GM18511 (cell line): Measurements from ENCODE around the gene EIF2B4.
"Not testable (repeated sequence)": the region's sequence is repeated elsewhere in the genome, so short reads cannot be mapped to it uniquely, and the experiment has no call there.

ENCODE experiments used
- ATAC-seq: cut with Tn5 transposase; IDR thresholded peaks from one replicate; pipeline ENCODE4 v1.9.1; 2021; ENCODE audit warnings: mild to moderate bottlenecking, moderate library complexity; ENCODE audit not compliant: unreplicated experiment

The EIF2B4 gene

GRCh38 chr2:27350106-27350693 lies 19.9 kb downstream of the EIF2B4 start:
- ATAC-seq: no peak

DNA sequence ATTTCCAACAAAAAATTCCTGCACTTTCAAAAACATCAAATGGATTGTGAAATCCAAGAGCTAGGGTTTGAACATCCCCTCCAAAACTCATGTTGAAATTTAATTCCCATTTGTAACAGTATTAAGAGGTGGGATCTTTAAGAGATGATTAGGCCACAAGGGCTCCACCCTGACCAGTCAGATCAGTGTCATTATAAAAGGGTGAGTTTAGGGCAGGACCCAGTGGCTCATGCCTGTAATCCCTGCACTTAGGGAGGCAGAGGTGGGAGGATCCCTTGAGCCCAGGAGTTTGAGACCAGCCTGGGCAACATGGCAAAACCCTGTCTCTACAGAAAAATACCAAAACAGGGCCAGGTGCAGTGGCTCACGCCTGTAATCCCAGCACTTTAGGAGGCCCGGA lies 22.5 kb downstream of the EIF2B4 start:
- no peak for ATAC-seq

DNA sequence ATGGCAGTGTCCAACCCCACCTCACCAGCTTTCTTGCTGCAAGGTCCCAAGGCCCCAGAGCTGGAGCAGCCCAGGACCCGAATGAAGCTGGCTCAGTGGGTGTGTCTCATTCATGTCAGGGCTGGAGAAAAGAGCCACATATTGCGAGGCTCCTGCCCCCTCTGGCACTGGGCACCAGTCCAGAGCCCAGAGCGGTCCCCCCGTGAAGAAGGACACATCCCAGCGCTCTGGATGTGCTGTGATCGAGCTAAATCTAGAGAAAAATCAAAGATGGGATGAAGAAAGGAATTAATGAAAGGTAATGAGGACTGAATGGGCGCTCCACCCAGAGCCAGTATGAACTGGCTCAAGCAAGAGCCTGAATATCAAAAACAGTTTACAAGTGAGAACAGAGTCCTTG lies 34.0 kb downstream of the EIF2B4 start:
- no peak for ATAC-seq

- no peak for ATAC-seq
These were observed 34.8 kb downstream of the EIF2B4 start for GRCh38 chr2:27335311-27335710.

- ATAC-seq: no peak
These were observed 45.4 kb downstream of the EIF2B4 start for GRCh38 chr2:27324720-27325119.

DNA sequence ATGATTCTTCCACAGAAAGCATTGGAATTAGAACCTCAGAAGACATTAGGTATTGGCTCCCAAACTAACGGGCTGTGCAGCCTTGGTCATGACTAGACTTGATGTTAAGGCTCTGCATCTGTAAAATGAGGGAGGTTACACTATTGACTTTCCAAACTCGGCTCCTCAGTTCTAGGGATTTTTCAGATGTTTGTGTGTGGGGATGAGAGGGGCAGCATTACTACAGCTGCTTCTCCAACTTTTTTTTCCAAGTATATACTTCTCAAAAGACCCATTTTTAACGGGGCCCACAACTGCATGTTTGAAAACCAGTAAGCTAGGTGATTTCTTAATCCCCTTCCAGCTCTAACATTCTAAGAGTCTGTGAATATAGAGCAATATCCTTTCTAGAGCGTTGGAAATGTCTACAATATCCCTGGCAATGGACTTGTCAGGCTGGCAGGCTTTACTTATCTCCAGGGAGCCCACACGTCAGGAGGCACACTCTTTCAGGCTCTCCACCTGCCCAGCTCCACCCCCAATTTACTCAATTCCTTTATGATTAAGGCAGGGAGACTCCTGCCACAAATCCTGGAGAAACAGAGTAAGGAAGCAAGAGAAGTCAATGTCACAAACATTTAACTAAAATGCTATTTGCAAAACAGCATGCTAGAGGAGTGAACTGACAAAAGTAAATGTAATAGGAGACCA lies 46.4 kb downstream of the EIF2B4 start:
- ATAC-seq: peak; percentile 4

DNA sequence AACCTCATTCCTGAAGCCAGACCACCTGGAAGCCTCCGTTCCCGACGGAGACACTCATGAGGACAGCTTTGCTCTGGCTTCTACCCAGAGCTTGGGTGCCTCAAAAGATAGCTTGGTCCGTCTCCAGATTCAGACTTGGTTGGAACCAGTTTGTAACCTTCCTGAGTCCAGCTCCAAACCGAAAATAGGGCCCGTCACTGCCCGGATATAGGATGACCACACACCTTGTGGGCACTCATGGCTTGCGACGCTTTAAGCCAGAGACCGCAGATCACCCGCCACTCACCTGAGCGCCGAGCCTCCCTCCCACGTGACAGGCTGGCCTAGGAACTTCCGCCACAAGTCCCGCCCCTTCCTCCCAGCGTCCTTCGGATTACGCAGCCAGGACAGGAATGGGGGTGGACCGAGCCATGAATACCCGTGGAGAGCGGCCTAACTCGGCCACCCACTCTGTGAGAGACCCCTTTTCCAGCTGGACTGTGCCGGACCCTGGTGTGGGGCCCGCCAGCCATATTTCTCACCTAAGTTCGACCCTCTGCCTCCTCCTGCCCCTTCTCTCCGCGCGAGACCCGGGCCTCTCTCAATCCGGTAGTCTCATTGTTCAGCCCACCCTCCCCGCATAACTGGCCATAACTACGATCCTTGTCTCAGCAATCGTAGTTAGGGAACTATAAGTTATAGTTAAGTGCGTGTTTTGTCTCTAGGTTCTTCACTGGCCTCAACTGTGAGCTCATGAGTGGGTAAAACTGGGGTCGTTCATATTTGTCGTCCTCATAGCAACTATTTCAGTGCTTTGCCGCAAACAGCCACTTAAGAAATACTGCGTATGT lies 47.2 kb downstream of the EIF2B4 start, which contains the start of gene MPV17:
Gene MPV17 (minus strand): TSS at position 332 of the 830 bp plus-strand sequence. CDS start 580 bp downstream, outside the sequence.
- ATAC-seq: peak; percentile 94

DNA sequence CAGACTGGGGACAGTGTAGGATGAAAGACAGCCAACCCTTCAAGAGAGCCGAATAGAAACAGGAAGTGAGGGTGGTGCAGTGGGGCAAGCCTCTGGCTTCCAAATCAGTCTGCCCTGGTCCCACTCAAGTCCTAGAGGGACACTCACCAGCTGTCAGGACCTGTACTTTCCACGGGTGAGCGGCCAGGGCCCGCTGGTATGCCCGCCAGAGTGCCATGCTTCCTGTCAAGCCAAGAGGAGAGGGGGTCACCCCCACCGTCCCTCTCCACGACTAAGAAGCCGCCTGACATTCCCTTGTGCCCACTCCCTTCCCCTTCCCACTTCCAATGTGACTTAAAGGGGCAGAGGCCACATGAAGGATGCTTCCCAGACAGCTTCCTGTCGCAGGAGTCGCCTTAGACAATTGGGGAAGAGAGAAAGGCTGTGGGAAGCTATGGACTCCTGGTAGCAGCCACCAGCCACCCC lies 47.8 kb downstream of the EIF2B4 start:
- ATAC-seq: no peak

GRCh38 chr2:27320958-27321543 lies 49.1 kb downstream of the EIF2B4 start:
- no peak for ATAC-seq

- not testable (repeated sequence) for ATAC-seq
These were observed 50.3 kb downstream of the EIF2B4 start for GRCh38 chr2:27319839-27320238.

- ATAC-seq: no peak
These were observed 53.3 kb downstream of the EIF2B4 start for GRCh38 chr2:27316655-27317412.

- ATAC-seq: no peak
These were observed 55.0 kb downstream of the EIF2B4 start for GRCh38 chr2:27315122-27315521.

DNA sequence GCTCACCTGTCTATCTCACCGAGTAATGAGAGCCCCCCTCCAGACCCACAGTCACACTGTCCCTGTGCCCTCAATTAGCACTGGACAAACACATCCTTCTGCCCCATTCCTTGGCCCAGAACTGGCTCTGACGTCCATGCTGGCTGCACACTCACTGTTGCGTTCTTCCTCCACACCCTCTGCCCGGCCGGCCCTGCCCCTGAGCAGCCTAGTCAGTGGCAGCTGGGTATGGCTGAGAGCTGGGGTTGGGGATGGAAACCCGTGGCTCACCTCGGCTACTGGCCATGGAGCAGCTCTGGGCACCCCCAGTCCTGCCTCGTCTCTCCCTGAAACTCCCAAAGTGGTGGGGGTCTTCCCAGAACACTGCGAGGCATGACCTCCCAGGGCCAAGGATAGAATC lies 55.4 kb downstream of the EIF2B4 start:
- no peak for ATAC-seq
